Mesothelial cell of epicardium (in vitro differentiated cells): ENCODE measurements around the gene DVL1. TPM values are rescaled to one million over a fixed set of nuclear protein-coding genes. Genes with fewer than 3 reads are reported as not detected.

ENCODE experiments used
- DNase-seq, 2 experiments: peaks; one replicate each; pipeline ENCODE4 v3.0.0; 2021; ENCODE audit warnings: low spot score in 2 of 2; ENCODE audit not compliant: unreplicated experiment in 2 of 2
- H3K27ac Mint-ChIP-seq: 2 replicates; pipeline ENCODE4 v1.8.0; 2021; ENCODE audit warnings: mixed read lengths
- H3K27me3 Mint-ChIP-seq: 2 replicates; pipeline ENCODE4 v1.8.0; 2021; ENCODE audit warnings: low read depth, mixed read lengths
- H3K36me3 Mint-ChIP-seq: 2 replicates; pipeline ENCODE4 v1.8.0; 2021; ENCODE audit warnings: mixed read lengths
- H3K4me1 Mint-ChIP-seq: 2 replicates; pipeline ENCODE4 v1.8.0; 2021; ENCODE audit warnings: mixed read lengths
- H3K4me3 Mint-ChIP-seq: 2 replicates; pipeline ENCODE4 v1.8.0; 2021; ENCODE audit warnings: mild to moderate bottlenecking, moderate library complexity, mixed read lengths
- H3K9me3 Mint-ChIP-seq: 2 replicates; pipeline ENCODE4 v1.8.0; 2021; ENCODE audit warnings: mixed read lengths
- microRNA-seq: library from miRNA; unstranded; fragments of <30 nt; microRNA quantifications from one replicate; pipeline ENCODE4 v1.2.0, GENCODE V29; 2021; ENCODE audit warnings: inconsistent platforms, mixed read lengths
- total RNA-seq: library from RNA; stranded (reverse); gene quantifications from 3 replicates; pipeline ENCODE4 v1.2.1, GENCODE V29; 2021
- TF ChIP-seq, protein P1 (sequence below): fragments of 200-600 bp; sonication (generic); IDR thresholded peaks from one replicate; pipeline ENCODE4 v1.5.0; 2021; ENCODE audit warnings: antibody characterized with exemption; ENCODE audit not compliant: unreplicated experiment

The DVL1 gene
- total RNA-seq, 1 donor from 2014 or later: 54.5 TPM

DNA sequence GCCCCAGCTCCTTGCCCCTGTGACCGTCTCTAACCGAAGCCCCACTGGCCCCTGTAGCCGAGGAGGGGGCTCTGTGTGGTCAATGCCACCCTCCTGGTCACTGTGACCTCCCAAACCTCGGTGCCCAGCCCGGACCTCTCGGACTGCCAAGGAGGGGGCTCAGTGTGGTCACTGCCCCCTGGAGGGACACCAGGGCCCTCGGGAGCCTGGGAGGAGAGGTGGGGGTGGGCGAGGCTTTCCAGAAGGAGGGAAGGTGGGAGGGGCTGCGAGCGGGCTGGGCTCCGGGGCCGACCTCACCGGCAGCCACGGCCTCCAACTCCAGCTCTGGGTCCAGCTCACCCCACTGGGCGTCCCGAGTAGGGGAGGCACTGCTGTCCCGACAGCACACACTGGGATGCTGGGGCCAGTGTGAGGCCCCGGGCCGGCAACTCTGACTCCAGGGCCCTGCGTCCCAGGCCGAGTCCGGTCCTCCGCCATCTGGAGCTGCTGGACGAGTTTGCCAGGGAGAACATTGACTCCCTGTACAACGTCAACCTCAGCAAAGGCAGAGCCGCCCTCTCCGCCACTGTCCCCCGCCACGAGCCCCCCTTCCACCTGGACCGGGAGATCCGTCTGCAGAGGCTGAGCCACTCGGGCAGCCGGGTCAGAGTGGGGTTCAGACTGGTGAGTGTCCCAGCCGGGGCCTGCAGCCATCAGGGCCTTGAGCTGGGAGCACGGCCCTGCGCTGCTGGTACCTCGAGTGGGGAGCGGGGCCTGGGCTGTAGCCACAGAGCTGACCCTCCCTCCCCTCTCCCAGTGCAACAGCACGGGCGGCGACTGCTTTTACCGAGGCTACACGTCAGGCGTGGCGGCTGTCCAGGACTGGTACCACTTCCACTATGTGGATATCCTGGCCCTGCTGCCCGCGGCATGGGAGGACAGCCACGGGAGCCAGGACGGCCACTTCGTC, 62.6 kb downstream of the DVL1 start:
- TF ChIP-seq, protein P1, sequence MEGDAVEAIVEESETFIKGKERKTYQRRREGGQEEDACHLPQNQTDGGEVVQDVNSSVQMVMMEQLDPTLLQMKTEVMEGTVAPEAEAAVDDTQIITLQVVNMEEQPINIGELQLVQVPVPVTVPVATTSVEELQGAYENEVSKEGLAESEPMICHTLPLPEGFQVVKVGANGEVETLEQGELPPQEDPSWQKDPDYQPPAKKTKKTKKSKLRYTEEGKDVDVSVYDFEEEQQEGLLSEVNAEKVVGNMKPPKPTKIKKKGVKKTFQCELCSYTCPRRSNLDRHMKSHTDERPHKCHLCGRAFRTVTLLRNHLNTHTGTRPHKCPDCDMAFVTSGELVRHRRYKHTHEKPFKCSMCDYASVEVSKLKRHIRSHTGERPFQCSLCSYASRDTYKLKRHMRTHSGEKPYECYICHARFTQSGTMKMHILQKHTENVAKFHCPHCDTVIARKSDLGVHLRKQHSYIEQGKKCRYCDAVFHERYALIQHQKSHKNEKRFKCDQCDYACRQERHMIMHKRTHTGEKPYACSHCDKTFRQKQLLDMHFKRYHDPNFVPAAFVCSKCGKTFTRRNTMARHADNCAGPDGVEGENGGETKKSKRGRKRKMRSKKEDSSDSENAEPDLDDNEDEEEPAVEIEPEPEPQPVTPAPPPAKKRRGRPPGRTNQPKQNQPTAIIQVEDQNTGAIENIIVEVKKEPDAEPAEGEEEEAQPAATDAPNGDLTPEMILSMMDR: no peak
- Mint-ChIP-seq H3K36me3 (no peaks in the 10 kb centered on the region), H3K27me3 (peaks cover 2% of the 10 kb centered on the region), H3K27ac (no peak overlapping the region), H3K4me1 (peaks cover 3% of the 10 kb centered on the region), H3K4me3 (no peak overlapping the region), H3K9me3 (no peaks in the 10 kb centered on the region)
- no peak for DNase-seq

DNA sequence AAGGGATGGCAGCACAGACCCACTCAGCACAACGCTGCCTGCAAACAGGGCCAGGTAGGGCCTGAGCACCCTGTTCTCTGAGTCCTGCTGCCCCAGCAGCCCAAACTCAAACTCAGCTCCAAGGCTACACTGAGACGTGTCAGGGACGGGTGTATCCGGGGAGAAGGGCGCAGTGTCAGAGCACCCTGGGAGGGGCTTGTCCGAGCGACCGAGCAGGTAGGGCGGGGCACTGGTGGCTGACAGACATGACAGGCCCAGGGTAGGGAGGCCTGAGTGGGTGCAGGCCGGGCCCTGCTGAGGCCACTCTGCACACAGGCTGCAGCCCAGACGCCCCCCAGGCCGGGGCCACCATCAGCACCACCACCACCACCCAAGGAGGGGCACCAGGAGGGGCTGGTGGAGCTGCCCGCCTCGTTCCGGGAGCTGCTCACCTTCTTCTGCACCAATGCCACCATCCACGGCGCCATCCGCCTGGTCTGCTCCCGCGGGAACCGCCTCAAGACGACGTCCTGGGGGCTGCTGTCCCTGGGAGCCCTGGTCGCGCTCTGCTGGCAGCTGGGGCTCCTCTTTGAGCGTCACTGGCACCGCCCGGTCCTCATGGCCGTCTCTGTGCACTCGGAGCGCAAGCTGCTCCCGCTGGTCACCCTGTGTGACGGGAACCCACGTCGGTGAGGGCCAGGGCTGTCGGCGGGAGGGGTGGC, 63.5 kb downstream of the DVL1 start:
- no peaks in the 10 kb centered on the region for H3K4me1 Mint-ChIP-seq
- no peak overlapping the region for H3K27ac Mint-ChIP-seq
- peaks cover 2% of the 10 kb centered on the region for H3K27me3 Mint-ChIP-seq
- DNase-seq: no peak
- TF ChIP-seq, protein P1: no peak
- H3K4me3 Mint-ChIP-seq: no peak overlapping the region
- no peaks in the 10 kb centered on the region for H3K9me3 Mint-ChIP-seq
- H3K36me3 Mint-ChIP-seq: no peaks in the 10 kb centered on the region

Small RNA genes lying within 50 kb of the gene (microRNA-seq; reads per million reads assigned to microRNA genes)
- gene MIR6726: 5.9 reads per million, percentile 23 among the genes with 10 or more reads in this experiment
- gene MIR6727: not detected
- 1.2 reads per million for gene MIR6808

Other genes starting within 250 kb of the DVL1 start
- gene C1orf159, start 233.3 kb downstream of the DVL1 start, total RNA-seq: 28.4 to 32.8 TPM (median 31.8 TPM) in 3 replicates
- 0.32 to 0.47 TPM in 2 of 3 replicates, not detected in the other for gene TTLL10, start 175.5 kb downstream of the DVL1 start, total RNA-seq
- gene TNFRSF18, start 142.8 kb downstream of the DVL1 start, total RNA-seq: 0.51 to 1.2 TPM (median 0.93 TPM) in 3 replicates
- gene TNFRSF4, start 135.3 kb downstream of the DVL1 start, total RNA-seq: 0.18 to 0.34 TPM (median 0.29 TPM) in 3 replicates
- 103 to 110 TPM (median 108 TPM) in 3 replicates for gene SDF4, start 117.4 kb downstream of the DVL1 start, total RNA-seq
- 32.1 to 34.1 TPM (median 33.4 TPM) in 3 replicates for gene B3GALT6, start 117.2 kb downstream of the DVL1 start, total RNA-seq
- gene C1QTNF12, start 102.7 kb downstream of the DVL1 start, total RNA-seq: 10.2 to 12.2 TPM (median 10.4 TPM) in 3 replicates
- 67.3 to 76.6 TPM (median 75.7 TPM) in 3 replicates for gene UBE2J2, start 75.6 kb downstream of the DVL1 start, total RNA-seq
- 16.0 to 17.5 TPM (median 16.8 TPM) in 3 replicates for gene SCNN1D, start 69.0 kb downstream of the DVL1 start, total RNA-seq
- gene ACAP3, start 41.5 kb downstream of the DVL1 start, total RNA-seq: 85.5 to 97.3 TPM (median 91.0 TPM) in 3 replicates
- gene PUSL1, start 40.8 kb downstream of the DVL1 start, total RNA-seq: 12.7 to 14.5 TPM (median 14.2 TPM) in 3 replicates
- gene INTS11, start 24.8 kb downstream of the DVL1 start, total RNA-seq: 163 to 165 TPM (median 165 TPM) in 3 replicates
- 17.8 to 19.3 TPM (median 18.5 TPM) in 3 replicates for gene CPTP, start 24.6 kb downstream of the DVL1 start, total RNA-seq
- 0.98 to 1.0 TPM (median 1.00 TPM) in 3 replicates for gene TAS1R3, start 18.1 kb downstream of the DVL1 start, total RNA-seq
- 157 to 163 TPM (median 161 TPM) in 3 replicates for gene MXRA8, start 9.1 kb upstream of the DVL1 start, total RNA-seq
- gene AURKAIP1, start 25.8 kb upstream of the DVL1 start, total RNA-seq: 75.5 to 78.6 TPM (median 78.3 TPM) in 3 replicates
- gene CCNL2, start 49.9 kb upstream of the DVL1 start, total RNA-seq: 396 to 423 TPM (median 405 TPM) in 3 replicates
- gene MRPL20, start 57.9 kb upstream of the DVL1 start, total RNA-seq: 87.9 to 98.2 TPM (median 94.7 TPM) in 3 replicates
- 10.9 to 12.3 TPM (median 11.3 TPM) in 3 replicates for gene ANKRD65, start 71.9 kb upstream of the DVL1 start, total RNA-seq
- 57.0 to 59.1 TPM (median 57.7 TPM) in 3 replicates for gene VWA1, start 86.3 kb upstream of the DVL1 start, total RNA-seq
- gene ATAD3C, start 100.3 kb upstream of the DVL1 start, total RNA-seq: 2.2 to 3.9 TPM (median 2.9 TPM) in 3 replicates
- 38.5 to 43.6 TPM (median 39.2 TPM) in 3 replicates for gene ATAD3B, start 122.3 kb upstream of the DVL1 start, total RNA-seq
- gene ATAD3A, start 162.7 kb upstream of the DVL1 start, total RNA-seq: 31.8 to 35.4 TPM (median 35.3 TPM) in 3 replicates
- gene TMEM240, start 191.2 kb upstream of the DVL1 start, total RNA-seq: 16.7 to 18.3 TPM (median 17.3 TPM) in 3 replicates
- 97.2 to 98.8 TPM (median 97.4 TPM) in 3 replicates for gene SSU72, start 225.4 kb upstream of the DVL1 start, total RNA-seq